CD4-positive, alpha-beta memory T cell (primary cell): ENCODE results near the gene CDH13. TPM values are rescaled to one million over a fixed set of nuclear protein-coding genes. Genes with fewer than 3 reads are reported as not detected.

Experiments used
- CTCF ChIA-PET: fragments of 350-600 bp; sonication (Branson Sonifier 250); formaldehyde crosslinking; loops from one replicate; lab custom pipeline; 2021; ENCODE audit warnings: inconsistent platforms; ENCODE audit not compliant: partially characterized antibody; lab: Charles Lee
- POLR2A ChIA-PET: fragments of 350-600 bp; sonication (Branson Sonifier 250); formaldehyde crosslinking; loops from one replicate; lab custom pipeline; 2021; ENCODE audit not compliant: partially characterized antibody; lab: Charles Lee
- DNase-seq, 5 donors: peaks; one replicate each; pipeline versions ENCODE4 v3.0.0 to v3.0.0-alpha.2; 2020 to 2022; ENCODE audit warnings: mixed read lengths in 1 of 5
- H3K27ac ChIP-seq: one replicate; pipeline ENCODE4 v1.7.0; 2013; ENCODE audit warnings: low read depth, low read length
- H3K27me3 ChIP-seq: 2 replicates; pipeline ENCODE4 v1.7.0; 2013; ENCODE audit warnings: mild to moderate bottlenecking, low read length, moderate library complexity; ENCODE audit not compliant: insufficient read depth
- H3K36me3 ChIP-seq: 2 replicates; pipeline ENCODE4 v1.7.0; 2013; ENCODE audit warnings: mild to moderate bottlenecking, low read length, moderate library complexity; ENCODE audit not compliant: insufficient read depth
- H3K4me1 ChIP-seq: 2 replicates; pipeline ENCODE4 v1.7.0; 2013; ENCODE audit warnings: mild to moderate bottlenecking, low read length, moderate library complexity; ENCODE audit not compliant: insufficient read depth
- H3K4me3 ChIP-seq, 2 donors: one replicate each; pipeline ENCODE4 v1.7.0; 2013; ENCODE audit warnings: low read length in 2 of 2, mild to moderate bottlenecking in 1 of 2
- H3K9me3 ChIP-seq, 2 donors: one replicate each; pipeline ENCODE4 v1.7.0; 2013; ENCODE audit warnings: low read length in 2 of 2, control low read depth in 1 of 2; ENCODE audit not compliant: control insufficient read depth in 1 of 2
- H3K27ac Mint-ChIP-seq, 7 donors: one replicate each; pipeline ENCODE4 v1.8.0; 2020 to 2021; ENCODE audit warnings: mixed read lengths in 7 of 7, mild to moderate bottlenecking in 6 of 7, inconsistent platforms in 3 of 7, moderate library complexity in 3 of 7
- H3K27me3 Mint-ChIP-seq, 2 donors: one replicate each; pipeline ENCODE4 v1.8.0; 2020 to 2021; ENCODE audit warnings: mixed read lengths in 2 of 2
- H3K36me3 Mint-ChIP-seq, 2 donors: one replicate each; pipeline ENCODE4 v1.8.0; 2020 to 2021; ENCODE audit warnings: mixed read lengths in 2 of 2, inconsistent platforms in 1 of 2, mild to moderate bottlenecking in 1 of 2
- H3K4me1 Mint-ChIP-seq, 4 donors: one replicate each; pipeline ENCODE4 v1.8.0; 2020 to 2021; ENCODE audit warnings: mixed read lengths in 4 of 4, mild to moderate bottlenecking in 1 of 4
- H3K4me3 Mint-ChIP-seq, 8 donors: one replicate each; pipeline ENCODE4 v1.8.0; 2020 to 2021; ENCODE audit warnings: mixed read lengths in 8 of 8, mild to moderate bottlenecking in 7 of 8, moderate library complexity in 6 of 8, inconsistent platforms in 3 of 8
- H3K9me3 Mint-ChIP-seq, 8 donors: one replicate each; pipeline ENCODE4 v1.8.0; 2020 to 2021; ENCODE audit warnings: mixed read lengths in 8 of 8, mild to moderate bottlenecking in 5 of 8, inconsistent platforms in 3 of 8, moderate library complexity in 1 of 8
- intact Hi-C: fragments of 100-400 bp; cut with micrococcal nuclease; formaldehyde crosslinking; loops from one replicate; pipeline ENCODE4 v1.15.1; 2023
- polyA plus RNA-seq, 2 donors: library from polyadenylated mRNA; unstranded; fragments of 300-500 nt; fragmentation: Illumina TruSeq; gene quantifications; one replicate each; pipeline ENCODE4 v1.2.3, GENCODE V29; 2021
- total RNA-seq, 2 experiments: library from RNA; stranded (reverse); gene quantifications; one replicate each; pipeline ENCODE4 v1.2.3, GENCODE V29; 2021

The CDH13 gene
- total and polyA plus RNA-seq, 4 experiments from 2014 or later = not detected

GRCh38 chr16:83728492-83728891 is 1101.7 kb downstream of the CDH13 start:
- Histone ChIP-seq H3K36me3 (no peaks in the 10 kb centered on the region), H3K4me1 (no peaks in the 10 kb centered on the region), H3K4me3 (no peak overlapping the region), H3K27me3 (no peaks in the 10 kb centered on the region), H3K27ac (no peak overlapping the region), H3K9me3 (no peaks in the 10 kb centered on the region)
- Mint-ChIP-seq H3K27me3 (peaks cover 2 to 3% of the 10 kb centered on the region in 2 donors), H3K4me3 (no peak overlapping the region), H3K36me3 (no peaks in the 10 kb centered on the region), H3K4me1 (no peaks in the 10 kb centered on the region), H3K27ac (no peak overlapping the region), H3K9me3 (peaks cover 1 to 17% (median 7%) of the 10 kb centered on the region in 8 donors)
- CTCF ChIA-PET = no interaction called here
- POLR2A ChIA-PET = no interaction called here
- no peak for DNase-seq
- intact Hi-C loops = no loop called here

GRCh38 chr16:83730812-83731211 is 1104.0 kb downstream of the CDH13 start:
- DNase-seq = no peak
- no peaks in the 10 kb centered on the region for H3K4me1 ChIP-seq
- Mint-ChIP-seq H3K4me3 (no peak overlapping the region), H3K27me3 (peaks cover 0 to 6% of the 10 kb centered on the region in 2 donors), H3K36me3 (no peaks in the 10 kb centered on the region), H3K4me1 (no peaks in the 10 kb centered on the region), H3K27ac (no peak overlapping the region), H3K9me3 (peaks cover 4 to 31% (median 20%) of the 10 kb centered on the region in 8 donors)
- ChIA-PET POLR2A (no interaction called here), CTCF (no interaction called here)
- no peaks in the 10 kb centered on the region for H3K36me3 ChIP-seq
- no peak overlapping the region for H3K27ac ChIP-seq
- intact Hi-C loops = no loop called here
- H3K4me3 ChIP-seq = no peak overlapping the region
- no peaks in the 10 kb centered on the region for H3K9me3 ChIP-seq
- H3K27me3 ChIP-seq = no peaks in the 10 kb centered on the region

DNA sequence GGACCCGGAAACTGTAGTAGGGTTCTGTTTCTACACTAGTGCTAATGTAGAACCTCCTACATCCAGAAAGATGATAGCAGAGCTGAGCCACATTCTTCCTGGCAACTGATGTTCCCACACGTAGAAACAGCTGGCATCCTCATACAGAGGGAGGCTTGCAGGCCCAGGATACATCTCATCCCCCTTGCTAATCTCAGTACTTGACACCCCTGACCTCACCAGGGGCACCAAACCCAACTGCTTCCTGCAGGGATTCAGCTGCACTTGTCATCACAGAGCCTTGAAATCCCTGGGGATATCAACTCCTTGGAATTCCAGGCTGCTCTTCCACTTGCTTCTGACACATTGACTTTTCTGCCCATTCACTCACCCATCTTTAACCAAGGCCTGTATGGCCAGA is 1105.8 kb downstream of the CDH13 start:
- no peaks in the 10 kb centered on the region for H3K9me3 ChIP-seq
- Mint-ChIP-seq H3K36me3 (no peaks in the 10 kb centered on the region), H3K4me3 (no peak overlapping the region), H3K27me3 (peaks cover 0 to 8% of the 10 kb centered on the region in 2 donors), H3K9me3 (peaks cover 4 to 38% (median 21%) of the 10 kb centered on the region in 8 donors), H3K4me1 (no peaks in the 10 kb centered on the region), H3K27ac (no peak overlapping the region)
- no peak overlapping the region for H3K27ac ChIP-seq
- POLR2A ChIA-PET = no interaction called here
- CTCF ChIA-PET = no interaction called here
- DNase-seq = no peak
- H3K27me3 ChIP-seq = no peaks in the 10 kb centered on the region
- H3K4me1 ChIP-seq = no peaks in the 10 kb centered on the region
- no peaks in the 10 kb centered on the region for H3K36me3 ChIP-seq
- intact Hi-C loops = no loop called here
- no peak overlapping the region for H3K4me3 ChIP-seq

GRCh38 chr16:83733301-83733700 is 1106.5 kb downstream of the CDH13 start:
- H3K9me3 ChIP-seq = no peaks in the 10 kb centered on the region
- DNase-seq = no peak
- no peaks in the 10 kb centered on the region for H3K36me3 ChIP-seq
- intact Hi-C loops = no loop called here
- H3K4me3 ChIP-seq = no peak overlapping the region
- H3K27me3 ChIP-seq = no peaks in the 10 kb centered on the region
- Mint-ChIP-seq H3K4me3 (no peak overlapping the region), H3K36me3 (no peaks in the 10 kb centered on the region), H3K4me1 (no peaks in the 10 kb centered on the region), H3K27ac (no peak overlapping the region), H3K9me3 (peaks cover 4 to 38% (median 21%) of the 10 kb centered on the region in 8 donors), H3K27me3 (peaks cover 0 to 8% of the 10 kb centered on the region in 2 donors)
- H3K27ac ChIP-seq = no peak overlapping the region
- POLR2A ChIA-PET = no interaction called here
- no peaks in the 10 kb centered on the region for H3K4me1 ChIP-seq
- CTCF ChIA-PET = no interaction called here

- CTCF ChIA-PET = no interaction called here
- intact Hi-C loops = no loop called here
These were observed 1107.4 kb downstream of the CDH13 start for GRCh38 chr16:83734136-83734535.

GRCh38 chr16:83737729-83738354 is 1111.1 kb downstream of the CDH13 start:
- POLR2A ChIA-PET = no interaction called here
- H3K36me3 ChIP-seq = no peaks in the 10 kb centered on the region
- Mint-ChIP-seq H3K27ac (no peak overlapping the region), H3K9me3 (peaks cover 4 to 27% (median 17%) of the 10 kb centered on the region in 8 donors), H3K4me1 (no peaks in the 10 kb centered on the region), H3K36me3 (no peaks in the 10 kb centered on the region), H3K27me3 (peaks cover 4 to 6% of the 10 kb centered on the region in 2 donors), H3K4me3 (no peak overlapping the region)
- intact Hi-C loops = no loop called here
- no peak overlapping the region for H3K27ac ChIP-seq
- H3K27me3 ChIP-seq = no peaks in the 10 kb centered on the region
- no peaks in the 10 kb centered on the region for H3K4me1 ChIP-seq
- DNase-seq = no peak
- CTCF ChIA-PET = no interaction called here
- no peak overlapping the region for H3K4me3 ChIP-seq
- no peaks in the 10 kb centered on the region for H3K9me3 ChIP-seq

More at GRCh38 chr16:83734136-83734535, 1107.4 kb downstream of the CDH13 start:
- H3K4me1 Mint-ChIP-seq = no peaks in the 10 kb centered on the region
- H3K36me3 ChIP-seq = no peaks in the 10 kb centered on the region
- DNase-seq = no peak
- H3K27ac ChIP-seq = no peak overlapping the region
- no peak overlapping the region for H3K4me3 Mint-ChIP-seq
- no peak overlapping the region for H3K27ac Mint-ChIP-seq
- no peaks in the 10 kb centered on the region for H3K27me3 ChIP-seq
- H3K4me3 ChIP-seq = no peak overlapping the region
- H3K27me3 Mint-ChIP-seq = peaks cover 0 to 8% of the 10 kb centered on the region in 2 donors
- H3K36me3 Mint-ChIP-seq = no peaks in the 10 kb centered on the region
- H3K9me3 ChIP-seq = no peaks in the 10 kb centered on the region
- POLR2A ChIA-PET = no interaction called here
- H3K9me3 Mint-ChIP-seq = peaks cover 4 to 38% (median 21%) of the 10 kb centered on the region in 8 donors
- H3K4me1 ChIP-seq = no peaks in the 10 kb centered on the region

- intact Hi-C loops = no loop called here
These were observed 1112.2 kb downstream of the CDH13 start for GRCh38 chr16:83738923-83739503.

More at GRCh38 chr16:83738923-83739503, 1112.2 kb downstream of the CDH13 start:
- Histone ChIP-seq H3K4me1 (no peaks in the 10 kb centered on the region), H3K36me3 (no peaks in the 10 kb centered on the region), H3K9me3 (no peaks in the 10 kb centered on the region), H3K27me3 (no peaks in the 10 kb centered on the region), H3K27ac (no peak overlapping the region), H3K4me3 (no peak overlapping the region)
- Mint-ChIP-seq H3K9me3 (peaks cover 4 to 24% (median 12%) of the 10 kb centered on the region in 8 donors), H3K36me3 (no peaks in the 10 kb centered on the region), H3K27me3 (peaks cover 3 to 6% of the 10 kb centered on the region in 2 donors), H3K27ac (no peak overlapping the region), H3K4me1 (no peaks in the 10 kb centered on the region), H3K4me3 (no peak overlapping the region)
- no peak for DNase-seq
- ChIA-PET CTCF (no interaction called here), POLR2A (no interaction called here)
